GM20431 (cell line): ENCODE measurements around the gene DMWD.

ENCODE experiments used
- in situ Hi-C: fragments of 300-500 bp; cut with MseI, MboI; formaldehyde crosslinking; loops from one replicate; pipeline ENCODE4 v1.15.0; 2020; ENCODE audit warnings: low sequenced_read_pairs; ENCODE audit not compliant: unreplicated experiment

Gene DMWD

DNA sequence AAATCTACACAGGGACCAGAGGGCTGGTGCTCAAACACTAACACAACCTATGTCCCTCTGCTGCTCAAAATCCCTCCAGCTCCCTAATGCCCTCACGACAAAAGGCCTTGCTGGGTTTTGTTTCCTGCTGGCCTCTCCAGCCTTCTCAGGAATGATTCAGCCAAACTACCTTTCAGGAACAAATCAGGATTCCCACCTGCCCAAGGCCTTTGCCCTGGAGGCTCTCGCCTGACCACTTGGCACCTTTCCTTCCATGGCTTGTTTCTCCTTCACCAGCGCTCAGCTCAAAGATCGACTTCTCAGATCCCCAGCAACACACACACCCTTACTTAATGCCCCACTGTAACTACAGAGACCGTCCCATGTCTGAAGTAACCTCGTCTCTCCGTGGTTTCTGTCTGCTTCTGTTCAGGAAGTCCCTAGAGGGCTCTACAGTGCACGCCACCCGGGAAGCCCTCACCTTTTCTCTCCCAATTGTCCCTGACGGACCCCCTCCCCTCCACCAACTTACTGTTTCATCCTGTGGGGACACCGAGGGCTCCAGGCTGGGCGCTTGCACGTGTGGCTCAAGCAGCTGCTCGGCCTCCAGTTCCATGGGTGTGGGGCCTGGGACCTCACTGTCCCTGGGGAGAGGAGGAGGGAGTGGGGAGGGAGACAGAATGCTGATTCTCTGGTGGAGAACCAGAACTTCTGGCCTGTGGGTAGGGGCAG lies 20.4 kb downstream of the DMWD start:
- in situ Hi-C loops: no loop called here

DNA sequence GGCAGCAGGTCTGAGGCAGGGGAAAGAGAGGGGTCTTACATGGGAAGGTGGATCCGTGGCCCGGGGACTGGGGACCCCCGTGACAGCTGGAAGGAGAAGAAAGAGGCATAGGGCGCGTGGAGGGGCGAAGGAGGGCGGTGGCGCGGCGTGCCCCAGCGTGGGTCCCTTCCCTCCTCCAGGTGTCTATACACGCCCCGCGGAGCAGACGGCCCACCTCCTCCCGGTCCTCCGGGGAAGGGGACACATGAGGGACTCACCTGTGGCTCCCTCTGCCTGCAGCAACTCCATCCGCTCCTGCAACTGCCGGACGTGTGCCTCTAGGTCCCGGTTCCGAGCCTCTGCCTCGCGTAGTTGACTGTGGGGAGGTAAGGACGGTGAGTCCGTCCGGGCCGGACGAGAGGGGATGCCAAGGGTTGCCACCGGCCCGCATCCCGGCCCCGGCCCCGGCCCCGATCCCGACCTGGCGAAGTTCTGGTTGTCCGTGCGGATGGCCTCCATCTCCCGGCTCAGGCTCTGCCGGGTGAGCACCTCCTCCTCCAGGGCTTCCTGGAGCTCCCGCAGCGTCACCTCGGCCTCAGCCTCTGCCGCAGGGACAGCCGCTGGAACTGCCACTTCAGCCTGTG lies 21.2 kb downstream of the DMWD start:
- in situ Hi-C loops: no loop called here

DNA sequence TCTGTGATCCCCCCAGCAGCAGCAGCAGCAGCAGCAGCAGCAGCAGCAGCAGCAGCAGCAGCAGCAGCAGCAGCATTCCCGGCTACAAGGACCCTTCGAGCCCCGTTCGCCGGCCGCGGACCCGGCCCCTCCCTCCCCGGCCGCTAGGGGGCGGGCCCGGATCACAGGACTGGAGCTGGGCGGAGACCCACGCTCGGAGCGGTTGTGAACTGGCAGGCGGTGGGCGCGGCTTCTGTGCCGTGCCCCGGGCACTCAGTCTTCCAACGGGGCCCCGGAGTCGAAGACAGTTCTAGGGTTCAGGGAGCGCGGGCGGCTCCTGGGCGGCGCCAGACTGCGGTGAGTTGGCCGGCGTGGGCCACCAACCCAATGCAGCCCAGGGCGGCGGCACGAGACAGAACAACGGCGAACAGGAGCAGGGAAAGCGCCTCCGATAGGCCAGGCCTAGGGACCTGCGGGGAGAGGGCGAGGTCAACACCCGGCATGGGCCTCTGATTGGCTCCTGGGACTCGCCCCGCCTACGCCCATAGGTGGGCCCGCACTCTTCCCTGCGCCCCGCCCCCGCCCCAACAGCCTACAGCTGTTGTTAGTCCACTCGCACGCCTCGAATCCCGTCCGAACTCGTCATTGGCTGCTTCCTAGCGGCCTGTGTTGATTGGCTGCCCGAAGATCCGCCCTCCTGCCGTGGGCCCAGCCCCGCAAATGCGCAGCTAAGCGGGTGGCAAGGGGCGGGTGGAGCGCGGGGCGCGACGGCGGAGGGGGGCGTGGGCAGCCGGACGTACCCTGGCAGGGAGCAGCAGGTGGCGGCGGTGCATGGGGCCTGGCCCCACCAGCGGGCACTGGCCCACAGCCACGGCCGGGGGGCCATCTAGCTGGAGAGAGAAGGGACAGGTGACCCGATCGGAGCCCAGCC lies 22.2 kb downstream of the DMWD start:
- in situ Hi-C loops: no loop called here

DNA sequence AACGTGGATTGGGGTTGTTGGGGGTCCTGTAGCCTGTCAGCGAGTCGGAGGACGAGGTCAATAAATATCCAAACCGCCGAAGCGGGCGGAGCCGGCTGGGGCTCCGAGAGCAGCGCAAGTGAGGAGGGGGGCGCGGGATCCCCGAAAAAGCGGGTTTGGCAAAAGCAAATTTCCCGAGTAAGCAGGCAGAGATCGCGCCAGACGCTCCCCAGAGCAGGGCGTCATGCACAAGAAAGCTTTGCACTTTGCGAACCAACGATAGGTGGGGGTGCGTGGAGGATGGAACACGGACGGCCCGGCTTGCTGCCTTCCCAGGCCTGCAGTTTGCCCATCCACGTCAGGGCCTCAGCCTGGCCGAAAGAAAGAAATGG lies 22.8 kb downstream of the DMWD start:
- in situ Hi-C loops: no loop called here

DNA sequence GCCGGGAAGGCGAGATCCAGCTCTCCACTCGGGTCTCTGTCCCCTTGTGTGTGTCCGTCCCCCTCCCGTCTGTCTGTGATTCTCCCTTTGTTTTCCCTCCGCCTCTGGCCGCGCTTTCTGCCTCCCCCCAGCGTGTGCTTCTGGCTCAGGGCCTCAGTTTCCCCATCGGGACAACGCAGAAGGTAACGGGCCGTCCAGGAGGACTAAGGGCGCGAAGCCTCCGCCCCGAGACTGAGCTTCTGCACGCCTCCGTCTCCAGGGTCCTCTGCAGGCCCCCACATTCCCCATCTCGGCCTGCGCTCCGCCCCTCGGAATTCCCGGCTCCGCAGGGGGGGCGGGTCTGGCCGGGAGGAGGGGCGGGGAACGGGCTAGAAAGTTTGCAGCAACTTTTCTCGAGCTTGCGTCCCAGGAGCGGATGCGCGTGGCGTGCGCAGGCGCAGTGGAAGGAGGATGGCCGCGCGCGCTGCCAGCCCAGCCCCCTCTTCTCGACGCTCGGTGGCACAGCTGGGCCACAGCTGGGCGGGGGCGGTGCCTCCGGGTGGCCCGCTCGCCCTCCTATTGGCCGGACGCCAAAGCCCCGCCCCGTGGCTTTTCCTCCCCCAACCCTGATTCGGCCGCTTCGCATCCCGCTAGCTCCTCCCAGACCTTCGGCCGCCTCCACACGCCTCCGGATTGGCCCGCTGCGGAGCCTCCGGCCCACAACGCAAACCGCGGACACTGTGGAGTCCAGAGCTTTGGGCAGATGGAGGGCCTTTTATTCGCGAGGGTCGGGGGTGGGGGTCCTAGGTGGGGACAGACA lies 23.5 kb downstream of the DMWD start, which contains the start of gene SIX5:
TSS of gene SIX5 (minus strand) at position 269 of the 799 bp plus-strand sequence. CDS start 408 bp downstream, outside the sequence.
- in situ Hi-C loops: no loop called here

DNA sequence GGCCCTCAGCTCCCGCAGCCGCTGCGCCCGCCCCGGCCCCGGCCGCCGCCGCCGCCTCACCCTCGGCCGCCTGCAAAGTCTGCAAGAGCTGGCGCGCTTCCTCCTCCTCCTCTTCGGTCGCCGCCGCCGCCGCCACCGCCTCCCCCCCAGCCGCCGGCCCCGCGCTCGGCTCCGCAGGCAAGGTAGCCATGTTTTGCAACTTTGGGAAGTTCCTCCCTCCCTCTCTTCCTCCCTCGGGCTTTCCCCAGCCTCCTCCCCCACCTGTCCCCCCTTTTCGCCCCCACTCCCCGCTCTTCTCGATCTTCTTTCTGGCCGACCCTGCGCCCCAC lies 24.0 kb downstream of the DMWD start:
- in situ Hi-C loops: no loop called here

DNA sequence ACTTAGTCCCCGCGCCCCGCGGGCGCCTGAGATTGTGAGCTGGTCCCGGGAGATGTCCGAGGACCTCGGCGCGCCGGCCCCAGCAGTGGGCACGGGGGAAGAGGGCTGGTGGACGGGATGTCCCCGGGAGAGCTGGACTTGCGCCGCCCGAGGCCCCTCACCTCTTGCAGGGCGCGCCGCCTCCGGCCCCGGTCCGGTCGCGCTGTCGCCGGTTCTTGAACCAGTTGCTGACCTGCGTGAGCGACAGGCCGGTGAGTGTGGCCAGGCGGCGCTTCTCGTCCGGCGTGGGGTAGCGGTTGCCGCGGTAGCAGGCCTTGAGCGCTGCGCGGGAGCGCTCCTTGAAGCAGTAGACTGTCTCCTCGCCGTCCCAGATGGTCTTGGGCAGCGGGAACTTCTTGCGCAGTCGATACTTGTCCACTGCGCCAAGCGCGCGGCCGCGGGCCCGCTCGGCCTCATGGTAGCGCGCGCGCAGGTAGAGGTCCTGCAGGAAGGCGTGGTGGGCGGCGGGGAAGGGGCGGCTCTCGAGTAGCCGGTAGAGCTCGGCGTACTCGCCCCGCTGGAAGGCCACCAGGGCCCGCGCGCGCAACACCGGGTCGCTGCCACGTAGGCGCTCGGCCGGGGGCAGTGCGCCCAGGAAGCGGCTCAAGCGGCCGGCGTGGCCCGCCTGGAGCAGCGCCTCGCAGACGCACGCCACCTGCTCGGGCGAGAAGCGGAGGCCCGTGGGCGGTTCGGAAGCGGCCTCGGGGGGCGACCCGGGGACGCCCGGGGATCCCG lies 24.6 kb downstream of the DMWD start:
- in situ Hi-C loops: no loop called here

DNA sequence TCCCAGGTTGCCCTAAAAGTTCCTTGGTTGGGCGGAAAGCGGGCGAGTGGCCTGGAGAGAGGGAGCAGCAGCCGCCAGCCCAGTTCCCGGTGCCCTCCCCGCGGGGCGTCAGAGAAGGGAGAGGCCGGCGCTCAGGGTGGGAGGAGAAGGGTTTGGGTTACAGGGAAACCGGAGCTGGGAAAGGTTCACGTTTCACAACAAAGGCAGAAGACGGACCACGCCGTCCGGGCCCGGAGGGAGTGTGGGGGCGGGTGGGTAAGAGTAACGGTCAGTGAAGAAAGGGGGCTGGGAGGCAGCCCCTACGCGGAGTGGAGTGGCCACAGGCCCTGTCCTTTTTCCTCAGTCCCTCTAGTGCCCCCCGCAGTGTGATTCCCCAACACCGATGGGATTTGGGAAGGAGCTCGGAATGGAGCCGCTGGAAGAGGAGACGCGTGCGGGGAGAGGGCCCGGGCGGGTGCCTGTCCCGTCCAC lies 25.2 kb downstream of the DMWD start:
- in situ Hi-C loops: no loop called here

DNA sequence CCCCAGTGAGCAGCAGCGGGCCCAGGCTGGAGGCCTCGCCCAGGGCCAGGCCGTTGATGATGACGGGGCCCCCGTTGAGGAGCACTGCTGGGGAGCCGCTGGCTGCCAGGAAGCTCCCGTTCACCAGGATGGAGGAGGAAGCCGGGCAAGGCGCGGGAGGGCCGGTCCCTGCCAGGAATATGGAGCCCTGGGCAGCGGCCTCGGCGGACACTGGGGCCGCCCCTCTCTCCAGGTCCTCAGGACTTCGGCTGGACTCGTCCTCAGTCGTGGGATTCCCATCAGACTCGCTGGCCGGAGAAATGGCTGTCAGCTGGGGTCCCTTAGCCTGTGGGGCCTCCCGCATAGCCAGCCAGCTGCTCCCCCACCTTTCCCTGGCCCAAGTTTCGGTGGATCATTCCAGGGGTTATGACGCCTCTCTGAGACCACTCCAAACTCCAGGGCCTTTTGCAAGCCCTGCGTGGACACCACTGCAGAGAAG lies 25.7 kb downstream of the DMWD start:
- in situ Hi-C loops: no loop called here

DNA sequence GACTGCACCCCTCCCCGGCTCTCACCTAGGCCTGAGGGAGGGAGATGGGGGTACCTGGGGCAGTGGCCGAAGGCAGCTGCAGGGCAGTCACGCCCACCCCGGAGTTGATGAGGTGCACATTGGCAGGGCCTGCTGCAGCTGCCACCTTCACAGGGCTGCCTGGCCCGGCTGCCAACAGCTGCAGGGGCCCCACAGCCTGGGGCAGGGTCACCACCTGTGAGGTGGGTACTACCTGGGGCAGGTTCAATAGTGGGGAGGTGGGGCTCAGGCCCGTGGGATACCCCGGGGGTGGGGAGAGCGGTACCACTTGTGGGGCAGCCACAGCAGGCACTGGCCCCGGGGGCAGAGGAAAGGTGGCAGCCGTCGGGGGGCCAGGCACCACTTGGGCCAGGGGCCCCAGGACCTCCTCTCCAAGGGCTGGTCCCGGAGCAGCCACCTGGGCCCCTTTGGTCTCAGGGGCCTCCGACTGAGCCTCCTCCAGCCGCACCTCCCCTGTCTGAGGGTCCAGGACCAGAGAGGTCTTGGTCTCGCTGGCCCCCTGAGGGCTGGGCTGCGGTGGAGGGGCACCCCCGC lies 26.3 kb downstream of the DMWD start:
- in situ Hi-C loops: no loop called here

DNA sequence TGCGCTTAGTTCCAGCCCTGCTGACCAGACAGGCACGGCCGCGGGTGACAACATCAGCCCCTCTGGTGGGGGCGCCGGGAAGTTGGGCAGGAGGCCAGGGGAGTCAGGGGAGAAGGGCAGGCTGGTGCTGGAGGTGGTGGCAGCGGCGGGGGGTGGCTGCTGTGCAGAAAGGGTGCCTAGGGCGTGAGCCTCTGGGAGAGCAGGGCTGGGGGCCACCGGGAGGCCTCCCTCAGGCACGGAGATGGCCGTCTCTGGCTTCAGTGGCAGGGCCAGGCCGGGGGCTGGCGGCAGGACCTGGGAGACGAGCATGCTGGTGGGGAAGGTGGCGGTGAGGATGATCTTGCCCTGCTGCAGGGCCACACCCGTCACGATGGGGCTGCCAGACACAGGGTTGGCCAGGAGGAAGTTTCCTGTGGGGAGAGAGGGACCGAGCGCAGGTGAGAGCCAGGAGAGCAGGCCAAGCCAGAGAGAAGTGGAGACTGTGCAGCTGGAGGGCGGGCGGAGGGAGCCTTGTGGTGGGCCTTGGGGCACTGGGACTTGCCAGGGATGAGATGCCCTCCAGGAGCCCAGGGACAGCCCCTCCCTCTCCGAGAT lies 26.8 kb downstream of the DMWD start:
- in situ Hi-C loops: no loop called here

DNA sequence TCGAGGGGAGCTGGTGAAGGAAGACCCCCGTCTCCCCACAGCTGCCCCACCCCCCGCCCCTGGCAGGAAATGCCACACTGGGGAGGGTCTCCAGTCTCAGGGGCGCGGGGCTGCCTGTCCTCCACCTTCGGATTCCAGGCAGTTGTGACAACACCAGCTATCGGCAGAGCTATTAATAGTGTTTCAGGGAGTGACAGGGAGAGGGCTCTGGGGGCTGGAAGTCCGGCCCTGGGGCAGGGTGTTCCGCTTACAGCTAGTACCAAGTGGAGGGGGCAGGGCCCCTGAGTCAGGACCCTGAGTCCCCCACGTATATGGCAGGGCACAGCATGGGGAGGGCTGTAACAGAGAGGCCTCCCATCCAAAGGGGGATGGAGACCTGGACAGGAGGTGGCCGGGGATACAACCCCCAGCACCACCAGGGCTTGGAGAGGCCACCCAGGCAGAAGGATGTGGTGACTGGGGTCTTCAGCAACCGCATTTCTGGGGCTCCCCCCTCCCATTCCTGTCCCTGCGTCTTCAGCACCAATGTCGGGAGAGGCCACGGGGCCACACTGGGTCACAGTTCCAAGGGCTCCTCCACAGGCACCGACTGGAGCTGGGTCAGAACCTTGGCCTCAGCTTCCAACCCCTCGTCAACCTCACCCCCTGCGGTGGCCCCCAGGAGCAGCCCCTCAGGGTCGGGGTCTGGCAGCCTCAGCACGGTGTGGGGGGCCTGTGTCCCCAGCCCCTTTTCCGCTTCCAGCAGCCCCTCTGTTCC lies 27.5 kb downstream of the DMWD start:
- in situ Hi-C loops: no loop called here

DNA sequence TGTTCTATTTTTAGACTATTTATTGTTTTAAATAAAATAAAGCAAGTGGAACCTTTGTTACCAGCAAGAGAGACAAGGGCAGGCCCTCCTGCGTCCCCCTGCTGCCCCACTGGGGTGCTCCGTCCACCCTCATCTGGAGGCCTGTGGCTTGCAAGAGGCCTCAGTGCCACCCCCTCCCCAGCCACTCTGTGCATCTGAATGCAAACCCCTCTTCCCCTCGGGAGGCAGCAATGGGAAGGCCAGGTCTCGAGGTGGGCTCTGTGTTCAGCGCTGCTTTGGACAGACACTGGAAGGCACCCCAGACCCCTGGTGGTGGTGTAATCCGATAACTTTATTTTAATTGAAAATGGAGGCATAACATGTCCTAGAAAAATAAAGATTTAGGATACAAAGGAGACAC lies 28.2 kb downstream of the DMWD start:
- in situ Hi-C loops: no loop called here

DNA sequence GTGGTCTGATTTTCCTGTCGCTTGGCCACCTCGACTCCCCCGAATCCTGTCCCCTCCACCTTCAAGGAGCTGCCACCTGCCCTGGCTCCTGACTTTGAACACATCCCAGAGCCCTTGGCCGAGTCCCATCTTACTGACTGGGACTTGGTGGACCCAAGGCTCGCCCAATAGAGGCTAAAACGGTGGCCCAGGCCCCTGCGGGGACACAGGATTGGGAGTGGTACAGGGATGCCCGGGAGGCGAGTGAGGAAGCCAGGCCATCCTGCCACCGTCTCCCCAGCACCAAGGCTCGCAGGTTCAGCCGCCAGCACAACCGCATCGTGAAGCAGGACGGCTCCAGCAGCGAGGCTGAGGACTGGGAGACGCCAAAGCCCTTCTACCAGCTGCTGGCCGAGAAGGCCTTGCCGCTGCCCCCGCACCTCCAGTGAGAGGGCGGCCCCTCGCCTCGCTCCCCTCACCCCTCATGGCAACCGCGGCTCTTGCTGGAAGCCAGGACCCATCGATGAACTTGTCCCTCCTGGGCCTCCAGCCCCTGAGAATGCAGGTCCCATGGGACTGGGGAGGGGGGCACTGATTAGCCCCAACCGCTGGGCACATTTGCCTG lies 28.9 kb downstream of the DMWD start:
- in situ Hi-C loops: no loop called here

DNA sequence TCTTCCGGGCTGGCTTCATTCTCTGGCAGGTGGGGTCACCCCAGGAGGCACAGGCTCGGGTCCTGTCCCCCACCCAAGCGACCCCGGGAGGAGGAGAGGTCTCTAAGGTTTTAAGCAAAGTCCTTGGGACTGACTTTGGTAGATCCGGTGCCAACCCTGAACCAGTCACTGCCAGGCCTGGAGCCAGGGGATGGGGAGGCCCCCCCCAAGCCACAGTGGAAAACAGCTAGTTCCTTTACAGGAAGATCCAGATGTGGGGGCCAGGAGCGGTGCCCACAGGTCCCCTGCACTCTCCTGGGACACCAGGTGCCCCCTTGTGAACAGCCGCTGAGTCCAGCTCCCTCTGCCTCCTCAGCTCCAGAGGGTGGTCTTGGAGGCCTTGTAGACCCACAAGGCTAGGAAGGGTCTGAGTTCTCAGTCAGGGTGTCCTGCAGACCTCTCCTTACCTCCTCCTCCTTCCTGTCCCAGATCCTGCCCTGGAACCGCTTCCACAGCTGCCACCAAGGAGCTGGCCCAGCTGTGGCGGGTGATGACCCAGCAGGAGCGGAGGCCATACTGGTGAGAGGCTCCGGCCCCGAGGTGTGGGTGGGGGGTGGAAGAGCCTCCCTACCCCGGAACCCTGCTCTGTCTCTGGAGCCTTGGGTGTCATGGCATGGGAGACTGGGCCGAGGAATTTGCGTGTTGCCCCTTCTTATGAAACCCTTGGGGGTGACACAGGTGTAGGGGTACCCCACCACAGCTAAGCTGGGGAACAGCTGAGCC lies 29.6 kb downstream of the DMWD start:
- in situ Hi-C loops: no loop called here

DNA sequence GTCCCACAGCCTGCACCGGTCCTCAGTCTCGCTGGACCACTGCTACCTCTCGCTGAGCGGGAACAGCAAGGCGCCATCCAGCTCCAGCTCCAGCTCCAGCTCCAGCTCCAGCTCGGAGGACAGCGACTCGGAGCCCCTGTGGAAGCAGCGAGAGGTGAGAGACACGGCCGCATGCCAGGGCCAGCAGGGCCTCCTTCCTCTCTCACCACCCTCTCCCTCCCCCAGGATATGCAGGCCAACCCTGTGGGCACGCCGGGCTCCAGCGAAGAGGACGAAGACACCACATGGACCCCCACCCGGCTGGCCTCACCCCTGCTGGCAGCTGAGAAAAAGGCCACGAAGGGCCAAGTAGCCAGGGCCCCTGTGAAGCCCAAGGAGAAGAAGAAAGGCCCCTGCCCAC lies 30.9 kb downstream of the DMWD start:
- in situ Hi-C loops: no loop called here

DNA sequence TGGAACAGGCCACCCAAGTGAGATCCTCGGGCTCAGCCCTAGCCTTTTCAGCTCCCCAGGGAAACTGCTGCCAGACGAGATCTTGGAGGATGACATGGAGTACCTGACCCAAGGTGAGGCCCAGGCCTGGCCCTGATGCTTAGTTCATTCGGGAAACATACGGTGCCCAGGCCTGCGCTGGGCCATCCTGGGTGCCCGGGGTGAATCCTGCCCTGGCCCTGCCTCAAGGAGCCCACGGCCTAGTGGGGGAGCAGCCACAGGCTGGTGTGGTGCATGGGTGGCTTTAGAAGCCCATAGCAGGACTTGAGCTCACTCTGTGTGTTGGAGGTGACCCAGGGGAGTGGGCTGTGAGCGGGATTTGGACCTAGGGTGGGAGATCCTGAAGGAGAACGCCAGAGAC lies 33.7 kb downstream of the DMWD start:
- in situ Hi-C loops: no loop called here
